ENCODE measurements around the gene TTC9C.

TTC9C gene

DNA sequence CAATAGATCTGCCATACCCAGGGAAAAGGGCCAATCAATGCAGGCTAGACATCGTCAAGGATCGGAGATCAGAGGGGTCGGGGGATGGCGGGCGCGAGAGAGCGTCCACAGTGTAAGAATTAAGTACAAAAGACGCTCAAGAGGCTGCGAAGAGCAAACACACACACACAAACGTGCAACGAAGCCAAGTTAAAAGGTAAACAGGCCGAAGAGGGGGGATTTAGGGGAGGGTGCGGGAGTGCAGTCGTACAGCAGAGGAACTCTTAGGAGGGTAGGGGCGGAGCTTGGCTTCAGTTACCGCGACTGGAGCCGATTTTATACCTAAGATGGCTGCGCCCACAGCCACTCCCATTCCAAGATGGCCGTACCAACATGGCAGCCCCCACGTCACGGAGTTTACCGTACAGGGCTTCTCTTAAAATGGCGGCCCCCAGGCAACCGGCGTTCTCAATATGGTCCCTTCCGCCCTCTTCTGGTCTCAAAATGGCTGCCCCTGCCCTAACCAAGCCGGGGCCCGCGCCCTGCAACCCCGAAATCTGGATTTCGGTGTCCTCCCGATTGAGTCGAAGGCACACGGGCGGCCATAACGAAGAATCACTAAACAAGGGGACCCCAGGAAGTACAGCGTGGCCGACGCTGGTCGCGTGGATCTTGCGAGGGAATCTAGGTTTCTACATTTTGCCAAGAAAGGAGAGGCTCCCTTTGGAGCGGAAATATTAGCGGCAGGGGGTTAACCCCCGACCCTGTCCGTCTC, 18.9 kb upstream of the TTC9C start:
- H3K36me3 ChIP-seq (ENCODE audit: control insufficient read depth, low read length), result peaks cover 70% of the 10 kb centered on the region
- no peaks in the 10 kb centered on the region for H4K20me1 ChIP-seq (ENCODE audit: control insufficient read depth, insufficient read depth, low read depth, low read length)
- H3K79me2 ChIP-seq (ENCODE audit: control insufficient read depth, low read length), result peaks cover 18% of the 10 kb centered on the region
- H3K27me3 ChIP-seq (ENCODE audit: control insufficient read depth, low read length), result no peaks in the 10 kb centered on the region
- H3K4me3 ChIP-seq (ENCODE audit: low read length), result peak overlapping the region; percentile 72
- peaks cover 49% of the 10 kb centered on the region for H3K4me1 ChIP-seq (ENCODE audit: control insufficient read depth, low read length)
- no peak for TF ChIP-seq EZH2phosphoT487 (IDR thresholded peaks at IDR 0.05; ENCODE audit: borderline replicate concordance, low read length)
- TF ChIP-seq, protein P1, sequence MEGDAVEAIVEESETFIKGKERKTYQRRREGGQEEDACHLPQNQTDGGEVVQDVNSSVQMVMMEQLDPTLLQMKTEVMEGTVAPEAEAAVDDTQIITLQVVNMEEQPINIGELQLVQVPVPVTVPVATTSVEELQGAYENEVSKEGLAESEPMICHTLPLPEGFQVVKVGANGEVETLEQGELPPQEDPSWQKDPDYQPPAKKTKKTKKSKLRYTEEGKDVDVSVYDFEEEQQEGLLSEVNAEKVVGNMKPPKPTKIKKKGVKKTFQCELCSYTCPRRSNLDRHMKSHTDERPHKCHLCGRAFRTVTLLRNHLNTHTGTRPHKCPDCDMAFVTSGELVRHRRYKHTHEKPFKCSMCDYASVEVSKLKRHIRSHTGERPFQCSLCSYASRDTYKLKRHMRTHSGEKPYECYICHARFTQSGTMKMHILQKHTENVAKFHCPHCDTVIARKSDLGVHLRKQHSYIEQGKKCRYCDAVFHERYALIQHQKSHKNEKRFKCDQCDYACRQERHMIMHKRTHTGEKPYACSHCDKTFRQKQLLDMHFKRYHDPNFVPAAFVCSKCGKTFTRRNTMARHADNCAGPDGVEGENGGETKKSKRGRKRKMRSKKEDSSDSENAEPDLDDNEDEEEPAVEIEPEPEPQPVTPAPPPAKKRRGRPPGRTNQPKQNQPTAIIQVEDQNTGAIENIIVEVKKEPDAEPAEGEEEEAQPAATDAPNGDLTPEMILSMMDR (IDR thresholded peaks at IDR 0.05; ENCODE audit: low read depth, low read length, poor library complexity, severe bottlenecking), result no peak
- H3K9me2 ChIP-seq (replicated peaks; ENCODE audit: control insufficient read depth, low read length), result no peaks in the 10 kb centered on the region
- H3K27ac ChIP-seq (ENCODE audit: low read depth, low read length), result peak overlapping the region; percentile 84
- no peaks in the 10 kb centered on the region for H3K9me3 ChIP-seq (ENCODE audit: control insufficient read depth, insufficient read depth, low read length)
- peak overlapping the region; percentile 99 for H3K4me2 ChIP-seq (ENCODE audit: low read length)
- peaks cover 50% of the 10 kb centered on the region for H3F3A ChIP-seq (ENCODE audit: control insufficient read depth, insufficient read depth)

DNA sequence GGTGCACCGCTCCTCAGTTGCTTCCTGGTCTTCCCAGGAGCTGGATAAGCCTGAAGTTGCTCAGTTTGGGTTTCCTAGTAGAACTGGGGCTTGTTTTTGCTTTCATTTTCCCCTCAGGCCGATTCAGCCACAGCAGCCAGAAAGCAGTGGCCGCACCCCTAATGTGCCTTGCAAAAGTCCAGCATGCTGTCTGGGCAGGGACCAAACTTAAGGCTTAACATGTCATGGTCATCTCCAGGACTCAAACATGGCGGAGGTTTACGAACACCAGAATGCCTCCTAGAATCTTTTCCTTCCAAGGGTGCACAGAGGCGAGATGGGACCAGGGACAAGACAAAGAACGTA, 18.3 kb upstream of the TTC9C start:
- H3K4me2 ChIP-seq (ENCODE audit: low read length), result peak overlapping the region; percentile 99
- H3K36me3 ChIP-seq (ENCODE audit: control insufficient read depth, low read length), result peaks cover 70% of the 10 kb centered on the region
- peak overlapping the region; percentile 84 for H3K27ac ChIP-seq (ENCODE audit: low read depth, low read length)
- H3K79me2 ChIP-seq (ENCODE audit: control insufficient read depth, low read length), result peaks cover 21% of the 10 kb centered on the region
- H3K4me3 ChIP-seq (ENCODE audit: low read length), result peak overlapping the region; percentile 72
- H3F3A ChIP-seq (ENCODE audit: control insufficient read depth, insufficient read depth), result peaks cover 52% of the 10 kb centered on the region
- H4K20me1 ChIP-seq (ENCODE audit: control insufficient read depth, insufficient read depth, low read depth, low read length), result no peaks in the 10 kb centered on the region
- H3K4me1 ChIP-seq (ENCODE audit: control insufficient read depth, low read length), result peaks cover 49% of the 10 kb centered on the region
- no peaks in the 10 kb centered on the region for H3K9me3 ChIP-seq (ENCODE audit: control insufficient read depth, insufficient read depth, low read length)
- TF ChIP-seq, protein P1 (IDR thresholded peaks at IDR 0.05; ENCODE audit: low read depth, low read length, poor library complexity, severe bottlenecking), result no peak
- TF ChIP-seq EZH2phosphoT487 (IDR thresholded peaks at IDR 0.05; ENCODE audit: borderline replicate concordance, low read length), result no peak
- H3K9me2 ChIP-seq (replicated peaks; ENCODE audit: control insufficient read depth, low read length), result no peaks in the 10 kb centered on the region
- no peaks in the 10 kb centered on the region for H3K27me3 ChIP-seq (ENCODE audit: control insufficient read depth, low read length)

DNA sequence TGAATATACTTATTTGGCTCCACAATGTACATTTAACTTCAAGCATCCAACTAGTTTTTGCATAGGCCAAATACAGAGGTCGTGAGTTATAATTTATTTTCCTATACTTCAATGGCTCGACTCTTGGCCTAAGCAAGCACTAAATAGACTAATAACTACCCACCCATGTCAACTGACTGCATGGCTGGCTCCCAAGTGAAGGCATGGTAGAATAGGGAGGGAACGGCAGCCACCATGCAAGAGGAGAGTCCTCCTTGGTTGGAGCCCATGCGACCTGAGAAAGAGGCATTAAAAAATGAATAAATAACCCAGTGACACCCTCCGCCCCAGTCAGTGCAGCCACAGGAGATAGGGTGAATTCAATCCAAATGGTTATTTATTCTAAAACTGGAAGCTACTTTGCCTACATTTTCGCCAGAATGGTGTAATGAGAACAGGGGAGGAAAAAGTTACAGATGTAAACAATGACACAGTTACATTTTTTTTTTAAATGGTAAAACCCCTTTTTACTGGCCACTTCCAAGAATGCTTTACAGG, 15.9 kb upstream of the TTC9C start:
- Histone ChIP-seq H3K79me2 (ENCODE audit: control insufficient read depth, low read length) (peaks cover 26% of the 10 kb centered on the region), H3K36me3 (ENCODE audit: control insufficient read depth, low read length) (peaks cover 78% of the 10 kb centered on the region)

More for the DNA sequence above, 15.9 kb upstream of the TTC9C start:
- Histone ChIP-seq H3K9me2 (replicated peaks; ENCODE audit: control insufficient read depth, low read length) (no peaks in the 10 kb centered on the region), H3K27ac (ENCODE audit: low read depth, low read length) (peak overlapping the region; percentile 5; the same call in 1 of the 2 replicates), H3F3A (ENCODE audit: control insufficient read depth, insufficient read depth) (peaks cover 61% of the 10 kb centered on the region), H3K9me3 (ENCODE audit: control insufficient read depth, insufficient read depth, low read length) (no peaks in the 10 kb centered on the region), H4K20me1 (ENCODE audit: control insufficient read depth, insufficient read depth, low read depth, low read length) (no peaks in the 10 kb centered on the region), H3K4me2 (ENCODE audit: low read length) (no peak overlapping the region), H3K4me3 (ENCODE audit: low read length) (no peak overlapping the region), H3K27me3 (ENCODE audit: control insufficient read depth, low read length) (no peaks in the 10 kb centered on the region), H3K4me1 (ENCODE audit: control insufficient read depth, low read length) (peaks cover 29% of the 10 kb centered on the region)
- no peak for TF ChIP-seq EZH2phosphoT487 (IDR thresholded peaks at IDR 0.05; ENCODE audit: borderline replicate concordance, low read length)
- TF ChIP-seq, protein P1 (IDR thresholded peaks at IDR 0.05; ENCODE audit: low read depth, low read length, poor library complexity, severe bottlenecking), result no peak
